HG02870 (cell line): ENCODE data around the gene CD70.
"Not testable (repeated sequence)": the region's sequence is repeated elsewhere in the genome, so short reads cannot be mapped to it uniquely, and the experiment has no call there.

Experiments used
- ATAC-seq: cut with Tn5 transposase; IDR thresholded peaks from one replicate; pipeline ENCODE4 v1.9.1; 2021; ENCODE audit warnings: mild to moderate bottlenecking, moderate library complexity; ENCODE audit not compliant: unreplicated experiment

CD70 gene

DNA sequence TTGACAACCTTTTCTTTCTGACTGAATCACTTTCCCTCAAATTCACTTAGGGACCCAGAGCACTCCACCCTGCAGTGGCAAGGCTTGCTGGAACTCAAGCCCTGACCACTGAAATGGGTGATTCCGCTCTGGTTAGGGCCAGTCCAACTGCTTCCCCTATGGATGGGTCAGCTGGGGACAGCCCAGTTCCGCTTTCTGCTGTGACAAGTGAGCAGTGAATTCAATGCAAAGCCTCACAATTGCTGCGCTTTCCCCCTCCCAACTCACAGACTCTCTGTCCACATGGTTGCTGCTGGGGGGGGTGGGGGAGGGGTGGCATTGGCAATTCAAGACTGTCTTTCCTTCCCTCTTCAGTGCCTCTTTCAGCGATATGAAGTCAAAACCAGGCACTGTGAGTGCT, 18.7 kb downstream of the CD70 start:
- ATAC-seq, result no peak

DNA sequence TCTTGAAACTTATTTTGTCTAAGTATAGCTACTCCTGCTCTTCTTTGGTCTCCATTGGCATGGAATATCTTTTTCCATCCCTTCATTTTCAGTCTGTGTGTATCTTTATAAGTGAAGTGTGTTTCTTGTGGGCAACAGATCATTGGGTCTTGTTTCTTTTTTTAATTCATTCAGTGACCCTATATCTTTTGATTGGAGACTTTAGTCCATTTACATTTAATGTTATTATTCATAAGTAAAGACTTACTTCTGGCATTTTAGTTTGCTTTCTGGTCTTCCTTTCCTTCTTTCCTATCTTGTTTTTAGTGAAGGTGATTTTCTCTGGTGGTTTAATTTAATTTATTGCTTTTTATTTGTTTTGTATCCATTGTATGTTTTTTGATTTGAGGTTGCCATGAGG, 19.8 kb downstream of the CD70 start:
- ATAC-seq, result no peak

DNA sequence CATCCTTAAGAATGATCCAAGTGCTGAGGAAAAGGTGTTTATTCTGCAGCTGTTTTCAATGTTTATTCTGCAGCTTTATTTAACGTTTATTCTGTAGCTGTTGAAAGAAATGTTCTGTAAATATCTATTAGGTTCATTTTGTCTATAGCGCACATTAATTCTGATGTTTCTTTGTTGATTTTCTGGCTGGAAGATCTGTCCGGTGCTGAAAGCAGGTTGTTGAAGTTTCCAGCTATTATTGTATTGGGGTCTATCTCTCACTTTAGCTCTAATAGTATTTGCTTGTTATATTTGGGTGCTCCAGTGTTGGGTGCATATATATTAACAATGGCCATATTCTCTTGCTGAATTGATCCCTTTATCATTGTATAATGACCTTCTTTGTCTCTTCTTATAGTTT, 20.2 kb downstream of the CD70 start:
- no peak for ATAC-seq

DNA sequence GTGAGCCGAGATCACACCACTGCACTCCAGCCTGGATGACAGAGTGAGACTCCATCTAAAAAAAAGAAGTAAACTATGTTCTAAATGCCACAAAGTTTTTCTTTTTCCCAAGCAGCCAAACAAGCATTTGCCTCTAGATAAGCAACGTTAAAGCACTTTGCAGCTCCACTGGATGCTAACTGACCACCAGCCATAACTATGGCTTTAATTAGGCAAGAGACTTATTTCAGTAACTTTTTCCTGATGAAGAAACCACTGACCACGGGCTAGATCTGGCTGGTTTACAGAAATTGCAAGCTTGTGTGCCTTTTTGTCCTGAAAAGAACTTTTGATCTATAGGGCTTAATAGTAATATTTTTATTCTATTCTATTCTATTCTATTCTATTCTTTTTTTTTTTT, 22.1 kb downstream of the CD70 start:
- ATAC-seq, result no peak

DNA sequence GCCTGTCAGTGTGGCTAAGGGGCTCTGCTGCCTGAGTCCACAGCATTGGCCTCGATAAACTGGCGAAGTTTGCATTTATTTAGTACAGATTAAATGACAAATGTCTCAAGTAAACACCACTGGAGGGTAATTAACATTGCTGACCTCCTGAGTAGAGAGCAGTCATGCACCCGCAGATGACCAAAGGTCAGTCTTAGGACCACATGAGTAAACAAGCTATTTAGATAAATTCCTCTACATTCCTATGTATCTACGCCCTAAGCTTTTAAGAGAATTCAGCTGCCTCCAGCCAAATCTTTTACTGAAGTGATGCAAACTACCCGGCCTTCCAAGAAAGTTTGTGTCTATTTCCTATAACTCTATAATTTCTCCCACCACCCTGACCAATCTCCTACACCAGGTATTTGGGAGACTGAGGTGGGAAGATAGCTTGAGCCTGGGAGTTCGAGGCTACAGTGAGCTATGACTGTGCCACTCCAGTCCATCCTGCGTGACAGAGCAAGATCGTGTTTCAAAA, 22.9 kb downstream of the CD70 start:
- no peak for ATAC-seq

DNA sequence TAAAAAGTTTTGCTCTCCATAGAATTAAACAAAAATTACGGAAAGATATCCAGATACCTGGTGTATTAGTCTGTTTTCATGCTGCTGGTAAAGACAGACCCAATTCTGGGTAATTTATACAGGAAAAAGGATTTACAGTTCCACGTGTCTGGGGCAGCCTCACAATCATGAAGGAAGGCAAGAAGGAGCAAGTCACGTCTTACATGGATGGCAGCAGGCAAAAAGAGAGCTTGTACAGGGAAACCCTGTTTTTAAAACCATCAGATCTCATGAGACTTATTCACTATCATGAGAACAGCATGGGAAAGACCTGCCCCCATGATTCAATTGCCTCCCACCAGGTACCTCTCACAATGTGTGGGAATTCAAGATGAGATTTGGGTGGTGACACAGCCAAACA, 24.2 kb downstream of the CD70 start:
- ATAC-seq, result not testable (repeated sequence)

DNA sequence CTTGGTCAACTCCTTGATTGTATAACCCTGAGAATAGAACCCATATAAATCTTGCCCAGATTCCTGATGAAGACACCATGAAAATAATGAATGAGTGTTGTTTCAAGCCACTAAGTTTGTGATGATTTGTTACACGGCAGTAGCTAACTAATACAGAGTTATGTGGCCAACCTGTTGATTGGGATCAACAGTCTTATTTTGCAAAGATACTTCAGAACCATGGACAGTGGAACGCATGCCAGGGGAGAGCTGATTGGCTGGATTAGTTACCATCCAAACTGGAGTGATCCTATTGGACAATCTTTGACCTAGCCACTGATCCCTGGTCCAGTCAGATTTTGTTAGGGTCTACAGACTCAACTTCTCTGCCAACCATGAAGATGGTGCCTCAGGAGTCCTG, 26.6 kb downstream of the CD70 start:
- no peak for ATAC-seq

DNA sequence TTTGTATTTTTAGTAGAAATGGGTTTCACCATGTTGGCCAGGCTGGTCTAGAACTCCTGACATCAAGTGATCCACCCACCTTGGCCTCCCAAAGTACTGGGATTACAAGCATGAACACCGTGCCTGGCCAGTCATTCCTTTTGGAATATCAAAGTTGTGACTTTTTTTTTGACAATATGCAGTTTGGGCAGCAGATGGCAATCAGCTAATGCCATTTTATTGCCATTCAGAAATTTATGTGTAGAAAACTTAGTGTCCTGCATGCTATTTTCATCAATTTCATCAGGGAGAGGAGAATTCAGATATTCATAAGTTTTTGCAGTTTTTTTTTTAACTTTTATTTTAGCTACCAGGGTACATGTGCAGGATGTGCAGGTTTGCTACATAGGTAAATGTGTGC, 28.5 kb downstream of the CD70 start:
- not testable (repeated sequence) for ATAC-seq

DNA sequence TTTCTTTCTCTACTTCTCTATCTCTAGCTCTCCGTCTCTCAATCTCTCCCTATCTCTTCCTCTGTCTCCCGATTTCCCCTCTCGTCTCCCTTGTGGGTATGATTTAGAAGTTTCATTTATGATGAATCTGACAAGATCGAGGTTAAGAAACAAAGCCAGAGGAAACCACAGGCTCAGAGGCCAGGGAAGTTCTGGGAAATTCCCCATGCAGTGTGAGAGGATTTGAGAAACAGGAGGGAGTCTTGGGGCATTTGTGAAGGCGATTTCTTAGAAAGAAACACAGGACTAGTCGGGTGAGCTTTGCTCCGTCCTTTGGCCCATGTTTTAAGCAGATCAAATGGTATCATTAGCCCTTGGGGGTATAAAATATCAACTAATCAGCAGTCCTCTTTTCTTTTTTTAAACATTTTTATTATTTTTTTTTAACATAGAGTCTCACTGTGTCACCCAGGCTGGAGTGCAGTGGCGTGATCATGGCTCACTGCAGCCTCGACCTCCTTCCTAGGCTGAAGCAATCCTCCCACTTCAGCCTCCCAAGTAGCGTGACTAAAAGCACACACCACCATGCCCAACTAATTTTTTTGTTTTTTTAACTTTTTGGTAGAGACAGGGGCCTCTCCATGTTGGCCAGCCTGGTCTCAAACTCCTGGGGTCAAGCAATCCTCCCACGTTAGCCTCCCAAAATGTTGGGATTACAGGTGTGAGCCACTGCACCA, 34.3 kb downstream of the CD70 start:
- ATAC-seq, result no peak

DNA sequence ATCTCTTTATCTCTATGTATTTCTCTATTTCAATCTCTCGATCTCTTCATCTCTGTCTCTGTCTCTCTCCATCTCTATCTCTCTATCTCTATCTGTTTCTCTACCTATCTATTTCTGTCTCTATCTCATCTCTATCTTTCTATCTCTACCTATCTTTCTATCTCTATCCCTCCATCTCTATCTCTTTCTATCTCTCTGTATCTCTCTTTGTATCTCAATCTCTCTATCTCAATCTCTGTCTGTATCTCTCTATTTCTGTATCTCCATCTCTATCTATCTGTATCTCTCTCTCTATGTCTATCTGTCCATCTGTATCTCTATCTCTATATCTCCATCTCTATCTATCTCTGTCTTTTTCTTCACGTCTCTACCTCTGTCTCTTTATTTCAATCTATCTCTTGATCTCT, 34.9 kb downstream of the CD70 start:
- ATAC-seq, result no peak

DNA sequence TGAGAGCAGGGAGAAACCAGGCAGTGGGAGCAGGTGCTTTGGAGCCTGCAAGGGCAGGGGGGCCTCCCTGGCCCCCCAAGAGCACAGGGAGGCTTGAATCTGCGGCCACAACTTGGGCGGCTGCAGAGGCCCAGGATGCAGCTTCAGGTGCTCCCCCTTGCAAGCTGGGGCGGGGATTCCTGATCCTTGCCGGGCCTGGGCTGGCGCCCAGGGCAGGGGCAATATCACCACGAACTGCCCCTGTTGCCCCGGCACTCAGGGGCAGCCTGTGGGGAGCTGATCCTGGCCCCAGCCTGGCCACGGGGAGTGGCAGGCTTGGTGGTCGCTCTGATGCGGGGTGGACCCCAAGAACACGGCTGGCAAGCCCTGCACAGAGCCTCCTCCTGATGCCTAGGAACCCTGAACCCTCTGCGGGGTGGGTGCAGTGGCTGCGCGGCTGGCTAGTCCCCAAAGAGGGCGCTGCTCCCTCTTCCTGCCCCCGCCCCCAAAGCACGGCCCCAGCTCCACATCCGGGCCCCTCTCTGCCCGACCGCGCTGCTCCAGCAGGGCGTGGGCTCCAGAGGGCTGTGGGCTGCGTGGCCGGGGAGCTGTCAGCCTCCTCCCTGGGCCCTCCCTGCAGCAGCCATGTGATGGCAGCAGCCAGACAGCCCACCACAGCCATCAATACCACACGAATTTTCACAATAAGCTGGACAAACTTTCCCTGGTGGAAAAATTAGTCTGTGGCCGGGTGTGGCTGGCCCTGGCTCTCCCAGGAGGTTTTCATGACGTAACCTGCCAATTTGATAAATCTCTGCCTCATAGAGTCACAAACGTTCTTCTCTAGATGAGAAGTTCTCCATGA, 39.1 kb downstream of the CD70 start:
- no peak for ATAC-seq

DNA sequence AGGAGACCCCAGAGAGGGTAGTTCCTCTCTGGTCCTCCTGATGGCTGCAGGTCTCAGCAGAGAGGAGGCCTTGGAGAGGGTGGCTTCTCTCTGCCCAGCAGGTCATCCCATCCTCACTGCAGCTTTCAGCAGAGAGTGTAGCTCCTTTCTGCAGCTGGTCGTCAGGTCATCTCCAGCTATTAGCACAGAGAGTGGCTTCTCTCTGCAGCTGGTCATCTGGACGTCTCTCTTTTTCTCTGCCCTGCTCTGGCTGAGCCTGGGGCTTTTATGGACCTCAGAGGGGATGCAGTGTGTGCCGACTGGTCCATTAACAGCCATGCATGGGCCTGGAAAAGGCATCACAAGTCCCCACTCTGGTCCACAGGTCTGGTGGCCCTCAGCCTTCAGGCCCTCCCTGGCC, 39.9 kb downstream of the CD70 start:
- no peak for ATAC-seq

DNA sequence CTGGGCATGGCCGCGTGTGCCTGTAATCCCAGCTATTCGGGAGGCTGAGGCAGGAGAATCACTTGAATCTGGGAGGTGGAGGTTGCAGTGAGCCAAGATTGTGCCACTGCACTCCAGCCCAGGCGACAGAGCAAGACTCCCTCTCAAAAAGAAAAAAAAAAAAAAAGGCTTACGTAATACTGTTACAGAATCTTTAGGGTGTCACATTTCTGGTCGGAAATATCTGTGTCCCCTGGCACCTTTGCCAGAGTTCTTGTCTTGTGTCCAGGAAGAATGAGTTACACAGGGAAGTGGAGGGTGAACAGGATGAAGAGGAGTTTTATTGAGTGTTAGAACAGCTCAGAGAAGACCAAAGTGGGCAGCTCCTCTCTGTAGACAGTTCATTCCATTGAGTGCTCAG, 40.3 kb downstream of the CD70 start:
- not testable (repeated sequence) for ATAC-seq

DNA sequence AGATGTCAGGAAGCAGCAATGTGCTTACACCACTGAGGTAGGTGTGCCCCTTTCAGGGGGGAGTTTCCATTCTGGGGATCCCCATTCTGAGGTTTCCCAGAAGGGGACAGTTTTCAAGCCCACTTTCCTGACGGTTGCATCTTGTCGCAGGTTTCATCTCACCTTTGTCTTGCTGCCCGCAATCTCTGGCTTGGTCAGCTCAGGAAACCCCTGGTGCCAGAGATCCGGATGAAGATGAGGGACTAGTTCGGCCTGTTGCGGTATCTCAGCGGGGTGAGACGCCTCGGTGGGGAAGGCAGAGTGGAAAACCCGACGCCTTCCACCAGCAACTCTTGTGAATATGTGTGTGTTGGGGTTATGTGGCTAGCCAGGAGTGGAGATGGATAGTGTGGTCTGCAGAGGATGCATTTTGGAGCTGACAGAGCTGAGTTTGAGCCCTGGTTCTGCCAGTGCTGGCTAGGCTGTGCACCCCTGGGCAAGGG, 47.0 kb downstream of the CD70 start:
- no peak for ATAC-seq

DNA sequence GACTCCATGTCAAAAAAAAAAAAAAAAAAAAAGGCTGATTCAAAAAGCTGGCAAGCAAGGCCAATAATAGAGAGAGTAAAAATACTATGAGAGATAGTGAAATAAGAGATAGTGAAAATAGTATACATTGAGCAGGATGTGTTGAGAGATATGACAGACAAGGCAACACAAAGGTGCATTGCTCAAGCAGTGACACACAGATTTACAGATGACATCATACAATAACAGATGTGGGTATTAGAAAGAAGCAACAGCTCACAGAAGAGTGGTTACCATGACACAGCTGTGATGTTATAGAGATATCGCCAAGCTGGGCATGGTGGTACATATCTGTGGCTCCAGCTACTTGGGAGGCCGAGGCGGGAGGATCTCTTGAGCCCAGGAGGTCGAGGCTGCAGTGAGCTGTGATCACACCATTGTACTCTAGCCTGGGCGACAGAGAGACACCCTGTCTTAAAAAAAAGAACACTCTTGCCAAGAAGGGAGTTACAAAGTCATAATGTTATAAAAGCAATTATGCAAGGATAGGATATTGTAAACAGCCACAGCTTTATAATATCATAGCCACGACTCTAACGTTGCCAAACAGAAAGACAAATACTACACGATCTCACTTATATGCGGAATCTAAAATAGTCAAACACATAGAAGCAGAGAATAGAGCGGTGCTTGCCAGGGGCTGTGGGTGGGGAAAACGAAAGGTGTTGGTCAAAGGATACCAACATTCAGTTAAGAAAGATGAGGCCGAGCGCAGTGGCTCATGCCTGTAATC, 49.8 kb downstream of the CD70 start:
- ATAC-seq, result no peak

DNA sequence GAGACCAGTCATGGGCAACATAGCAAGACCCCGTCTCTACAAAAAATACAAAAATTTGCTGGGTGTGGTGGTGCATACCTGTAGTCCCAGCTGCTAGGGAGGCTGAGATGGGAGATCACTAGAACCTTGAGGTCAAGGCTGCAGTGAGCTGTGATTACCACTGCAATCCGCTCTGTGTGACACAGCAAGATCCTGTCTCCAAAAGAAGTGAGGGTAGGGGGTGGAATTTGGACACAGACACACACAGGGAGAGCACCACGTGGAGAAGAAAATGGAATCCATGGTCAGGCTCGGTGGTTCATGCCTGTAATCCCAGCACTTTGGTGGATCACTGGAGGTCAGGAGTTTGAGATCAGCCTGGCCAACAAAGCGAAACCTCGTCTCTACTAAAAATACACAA, 51.4 kb downstream of the CD70 start:
- ATAC-seq, result no peak
